K562 (cell line): ENCODE measurements around the gene DHTKD1. TPM values are rescaled to one million over a fixed set of nuclear protein-coding genes. Genes with fewer than 3 reads are reported as not detected.
A peak's percentile ranks its signal among the peaks of the same experiment; 100 is the strongest.

Source experiments
- ATAC-seq: fragments of 200-7000 bp; cut with Tn5 transposase; 3 replicates; pipeline ENCODE4 v1.9.1; 2020; ENCODE audit warnings: moderate library complexity
- BruUV-seq: library from RNA; stranded (reverse); fragments of 400-500 nt; replicated peaks from 2 replicates; lab custom pipeline; 2021; lab: Mats Ljungman, UMichigan
- CTCF ChIA-PET: fragments of 300-600 bp; formaldehyde crosslinking; extraction: SDS; loops from one replicate; lab custom pipeline; 2021; ENCODE audit warnings: low intra/inter-chr PET ratio; lab: Yijun Ruan, JAX
- POLR2A ChIA-PET: fragments of 300-600, 350-650 bp; sonication (Branson Sonifier 250); formaldehyde crosslinking; extraction: SDS; loops from one replicate; lab custom pipeline; 2021; ENCODE audit warnings: antibody characterized with exemption, inconsistent platforms; lab: Yijun Ruan, JAX
- DNase-seq, 4 experiments: peaks; one replicate each; pipeline versions ENCODE4 v3.0.0 to v3.0.0-alpha.2; 2011 to 2018; ENCODE audit warnings: low spot score in 3 of 4, mixed read lengths in 3 of 4; ENCODE audit errors: extremely low read depth in 1 of 4
- FAIRE-seq: peaks from 2 replicates; lab custom pipeline; 2011; peaks lifted over from hg19 to GRCh38; lab: Jason Lieb, UNC
- H2AFZ ChIP-seq: 2 replicates; pipeline ENCODE4 v1.6.0; 2011; ENCODE audit warnings: low read depth, low read length, control low read depth, inconsistent platforms
- H3K27ac ChIP-seq: fragments of 200-600 bp; 3 replicates; pipeline ENCODE4 v1.8.0; 2011; ENCODE audit warnings: low read depth, mild to moderate bottlenecking, control low read depth, inconsistent platforms, low read length, moderate library complexity, mixed read lengths; ENCODE audit errors: extremely low read depth
- H3K27me3 ChIP-seq, 2 experiments: fragments of 300-600 bp in 1 of 2; 2 replicates in 1 of 2; 3 replicates in 1 of 2; pipeline versions ENCODE4 v1.6.0 to v1.8.0; 2011; ENCODE audit warnings: inconsistent platforms in 2 of 2, low read length in 2 of 2, mild to moderate bottlenecking in 1 of 2, mixed read lengths in 1 of 2, moderate library complexity in 1 of 2; ENCODE audit not compliant: control insufficient read depth in 2 of 2, insufficient read depth in 2 of 2
- H3K36me3 ChIP-seq: fragments of 300-600 bp; 3 replicates; pipeline ENCODE4 v1.8.0; 2011; ENCODE audit warnings: mild to moderate bottlenecking, low read length, inconsistent platforms; ENCODE audit not compliant: control insufficient read depth, insufficient read depth
- H3K4me1 ChIP-seq, 2 experiments: fragments of 200-600 bp in 1 of 2; replicated peaks in 1 of 2; 2 replicates in 1 of 2; 3 replicates in 1 of 2; pipeline versions ENCODE4 v1.5.1 to v1.8.0; 2011; ENCODE audit warnings: inconsistent platforms in 2 of 2, low read length in 2 of 2, mild to moderate bottlenecking in 1 of 2, mixed read lengths in 1 of 2, moderate library complexity in 1 of 2; ENCODE audit not compliant: control insufficient read depth in 2 of 2, insufficient read depth in 2 of 2
- H3K4me2 ChIP-seq: 2 replicates; pipeline ENCODE4 v1.6.1; 2011; ENCODE audit warnings: low read length, control low read depth, inconsistent platforms, mixed read lengths; ENCODE audit not compliant: insufficient read depth
- H3K4me3 ChIP-seq: fragments of 200-600 bp; sonication (generic), shearing (Covaris generic); 2 replicates; pipeline ENCODE4 v1.5.1; 2016; ENCODE audit warnings: control low read depth, inconsistent platforms
- H3K79me2 ChIP-seq: fragments of 200-600 bp; 3 replicates; pipeline ENCODE4 v1.8.0; 2011; ENCODE audit warnings: low read length, inconsistent platforms; ENCODE audit not compliant: control insufficient read depth, insufficient read depth
- H3K9ac ChIP-seq, 2 experiments: 2 replicates each; pipeline versions ENCODE4 v1.6.0 to v1.6.1; 2011; ENCODE audit warnings: low read depth in 2 of 2, low read length in 2 of 2, control low read depth in 1 of 2, inconsistent platforms in 1 of 2, mild to moderate bottlenecking in 1 of 2, mixed read lengths in 1 of 2; ENCODE audit not compliant: insufficient read depth in 1 of 2
- H3K9me1 ChIP-seq: one replicate; pipeline ENCODE4 v1.6.0; 2011; ENCODE audit warnings: inconsistent platforms, mild to moderate bottlenecking, low read length, moderate library complexity; ENCODE audit not compliant: control insufficient read depth, insufficient read depth
- H3K9me3 ChIP-seq: replicated peaks from 2 replicates; pipeline ENCODE4 v1.5.1; 2011; ENCODE audit warnings: low read depth, low read length, inconsistent platforms; ENCODE audit not compliant: control insufficient read depth, insufficient read depth
- H4K20me1 ChIP-seq: replicated peaks from 2 replicates; pipeline ENCODE4 v1.6.1; 2011; ENCODE audit warnings: low read length, inconsistent platforms, mixed read lengths; ENCODE audit not compliant: control insufficient read depth, insufficient read depth
- ARHGAP35 ChIP-seq: fragments of 450-650 bp; IDR thresholded peaks from 2 replicates; pipeline ENCODE4 v1.6.1; 2018; ENCODE audit not compliant: partially characterized antibody
- CBX5 ChIP-seq: IDR thresholded peaks from 2 replicates; pipeline ENCODE4 v1.6.1; 2014; ENCODE audit warnings: low read depth, borderline replicate concordance
- FOXP4 ChIP-seq: sonication (generic); formaldehyde crosslinking; IDR thresholded peaks from 2 replicates; pipeline ENCODE4 v1.8.0; 2022; ENCODE audit warnings: mild to moderate bottlenecking, missing genetic modification reagents, borderline replicate concordance
- NONO ChIP-seq, 2 experiments: fragments of 200-400 bp in 1 of 2; fragments of 450-650 bp in 1 of 2; formaldehyde crosslinking in 1 of 2; IDR thresholded peaks; 2 replicates each; pipeline ENCODE4 v1.6.1; 2017; ENCODE audit warnings: low read depth in 2 of 2, mild to moderate bottlenecking in 2 of 2, moderate library complexity in 2 of 2, low read length in 1 of 2
- TBL1XR1 ChIP-seq, 2 experiments: IDR thresholded peaks; 2 replicates each; pipeline ENCODE4 v1.6.1; 2012; ENCODE audit warnings: improper control_type of control experiment in 2 of 2, low read length in 2 of 2, mild to moderate bottlenecking in 1 of 2
- ZNF121 ChIP-seq: sonication (generic); formaldehyde crosslinking; conservative IDR thresholded peaks from 2 replicates; pipeline ENCODE4 v1.8.0; 2022; ENCODE audit warnings: missing genetic modification reagents
- WGBS: fragments of 100-300 bp; shearing (Covaris generic); methylation state at CpG from one replicate; pipeline ENCODE4 v1.1.6; 2016; ENCODE audit warnings: low coverage, mixed read lengths; ENCODE audit not compliant: insufficient coverage; ENCODE audit errors: missing lambda C conversion rate; 5-methylcytosine and 5-hydroxymethylcytosine counted together
- in situ Hi-C: fragments of 300-500 bp; cut with MboI; formaldehyde crosslinking; loops from 4 replicates; pipeline ENCODE4 v1.15.0; 2018; ENCODE audit warnings: inconsistent platforms, mixed read lengths
- intact Hi-C: fragments of 100-400 bp; cut with micrococcal nuclease; formaldehyde crosslinking; loops from 2 replicates; pipeline ENCODE4 v1.14.2; 2022
- polyA plus RNA-seq, 8 experiments: library from polyadenylated mRNA; depleted of rRNA in 4 of 8; stranded (reverse) in 5 of 8; unstranded in 3 of 8; fragments of >200 nt; fragmentation: Nextera tagmentation in 2 of 8; fragmentation: Illumina TruSeq in 1 of 8; extraction: Ambion mirVana in 2 of 8; extraction: Trizol in 1 of 8; gene quantifications; 2 replicates each; pipeline versions ENCODE4 v1.2.1 to v1.2.3, GENCODE V29; 2011 to 2014; ENCODE audit warnings: inconsistent platforms in 1 of 8, missing spikeins in 1 of 8
- total RNA-seq, 7 experiments: library from RNA; depleted of rRNA in 6 of 7; stranded (reverse); fragments of >200 nt in 6 of 7; fragmentation: Illumina TruSeq in 2 of 7; extraction: Trizol in 2 of 7; gene quantifications; 2 replicates each; pipeline versions ENCODE4 v1.2.1 to v1.2.3, GENCODE V29; 2011 to 2021; ENCODE audit warnings: low replicate concordance in 1 of 7

Gene DHTKD1
- total and polyA plus RNA-seq, 9 of the 15 experiments (the other 6 are each of a cell fraction or from before 2014, with no cell fraction given), result 3.1 to 19.7 (median 6.8) TPM

GRCh38 chr10:12111528-12111927 is 42.8 kb downstream of the DHTKD1 start (continued):
- TF ChIP-seq FOXP4, result no peak
- no peak for TF ChIP-seq ARHGAP35
- TF ChIP-seq CBX5, result no peak
- TF ChIP-seq TBL1XR1 (IDR thresholded peaks at IDR 0.05; ENCODE audit: low read length in 2 of 2), result no peak

GRCh38 chr10:12113627-12114026 is 44.9 kb downstream of the DHTKD1 start:
- Histone ChIP-seq H3K27me3 (no peaks in the 10 kb centered on the region), H3K79me2 (no peaks in the 10 kb centered on the region), H3K4me3 (no peak overlapping the region), H3K4me2 (no peak overlapping the region), H3K4me1 (no peaks in the 10 kb centered on the region), H3K36me3 (peaks cover 3% of the 10 kb centered on the region; the same call in 2 of the 3 replicates), H4K20me1 (no peaks in the 10 kb centered on the region), H3K27ac (no peak overlapping the region), H3K9me3 (no peaks in the 10 kb centered on the region), H3K9me1 (no peaks in the 10 kb centered on the region), H2AFZ (no peak overlapping the region), H3K9ac (no peak overlapping the region)
- DNase-seq (no peak), FAIRE-seq (no peak), ATAC-seq (no peak)
- 65% methylated on average over 2 of the region's 2 CpGs for WGBS
- in situ Hi-C loops (no loop called here), intact Hi-C loops (no loop called here)
- TF ChIP-seq ZNF121, result peak; percentile 61
- no peak for TF ChIP-seq NONO (IDR thresholded peaks at IDR 0.05; ENCODE audit: low read depth in 2 of 2, low read length in 1 of 2)
- CTCF ChIA-PET, result no interaction called here
- no TSS peak for BruUV-seq
- POLR2A ChIA-PET, result interaction anchor here (0.9 kb wide), 1 partner anchor 9 kb away, joined by 3 read pairs; no protein-coding TSS in a partner anchor
